GM12878 (cell line): ENCODE data around the gene TNFAIP8L2.
A peak's percentile ranks its signal among the peaks of the same experiment; 100 is the strongest.

Source experiments
- MAX ChIP-seq: IDR thresholded peaks from 2 replicates; pipeline ENCODE4 v1.6.1; 2012; ENCODE audit warnings: low read depth, low read length, improper control_type of control experiment
- POLR2A ChIP-seq: IDR thresholded peaks from 2 replicates; pipeline ENCODE4 v1.6.1; 2011; ENCODE audit warnings: low read depth, mild to moderate bottlenecking, low read length
- SP1 ChIP-seq: IDR thresholded peaks from one replicate; pipeline ENCODE4 v1.6.1; 2011; ENCODE audit warnings: low read depth, low read length
- TF ChIP-seq, protein P1 (sequence below), 3 experiments: IDR thresholded peaks in 2 of 3; conservative IDR thresholded peaks in 1 of 3; 2 replicates each; pipeline ENCODE4 v1.5.1; 2011; ENCODE audit warnings: low read depth in 3 of 3, low read length in 3 of 3, mild to moderate bottlenecking in 3 of 3, control low read depth in 2 of 3, moderate library complexity in 2 of 3, inconsistent platforms in 1 of 3, mixed read lengths in 1 of 3; ENCODE audit not compliant: control insufficient read depth in 2 of 3, insufficient read depth in 1 of 3; ENCODE audit errors: extremely low read depth in 1 of 3

GRCh38 chr1:151156515-151156819 lies at the start of gene TNFAIP8L2:
- TF ChIP-seq POLR2A (peak; percentile 30; the same call in 1 of the 2 replicates), SP1 (no peak), MAX (no peak)
- TF ChIP-seq, protein P1, sequence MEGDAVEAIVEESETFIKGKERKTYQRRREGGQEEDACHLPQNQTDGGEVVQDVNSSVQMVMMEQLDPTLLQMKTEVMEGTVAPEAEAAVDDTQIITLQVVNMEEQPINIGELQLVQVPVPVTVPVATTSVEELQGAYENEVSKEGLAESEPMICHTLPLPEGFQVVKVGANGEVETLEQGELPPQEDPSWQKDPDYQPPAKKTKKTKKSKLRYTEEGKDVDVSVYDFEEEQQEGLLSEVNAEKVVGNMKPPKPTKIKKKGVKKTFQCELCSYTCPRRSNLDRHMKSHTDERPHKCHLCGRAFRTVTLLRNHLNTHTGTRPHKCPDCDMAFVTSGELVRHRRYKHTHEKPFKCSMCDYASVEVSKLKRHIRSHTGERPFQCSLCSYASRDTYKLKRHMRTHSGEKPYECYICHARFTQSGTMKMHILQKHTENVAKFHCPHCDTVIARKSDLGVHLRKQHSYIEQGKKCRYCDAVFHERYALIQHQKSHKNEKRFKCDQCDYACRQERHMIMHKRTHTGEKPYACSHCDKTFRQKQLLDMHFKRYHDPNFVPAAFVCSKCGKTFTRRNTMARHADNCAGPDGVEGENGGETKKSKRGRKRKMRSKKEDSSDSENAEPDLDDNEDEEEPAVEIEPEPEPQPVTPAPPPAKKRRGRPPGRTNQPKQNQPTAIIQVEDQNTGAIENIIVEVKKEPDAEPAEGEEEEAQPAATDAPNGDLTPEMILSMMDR (IDR thresholded peaks at IDR 0.05 in 2 of 3, conservative IDR thresholded peaks at IDR 0.05 in 1 of 3; ENCODE audit: control insufficient read depth in 2 of 3, extremely low read depth in 1 of 3, insufficient read depth in 1 of 3, low read depth in 3 of 3, low read length in 3 of 3), result no peak
